HepG2 (cell line): ENCODE measurements around the gene ANGPTL2. TPM values are rescaled to one million over a fixed set of nuclear protein-coding genes. Genes with fewer than 3 reads are reported as not detected.

Experiments
- ARID3A ChIP-seq: IDR thresholded peaks from 2 replicates; pipeline ENCODE4 v1.6.1; 2012; ENCODE audit warnings: low read depth, low read length, improper control_type of control experiment
- ERF ChIP-seq: IDR thresholded peaks from 2 replicates; pipeline ENCODE4 v1.6.1; 2018; ENCODE audit warnings: missing biosample characterization, missing genetic modification reagents
- EZH2 ChIP-seq: conservative IDR thresholded peaks from 2 replicates; pipeline ENCODE4 v1.6.1; 2012; ENCODE audit warnings: mild to moderate bottlenecking, low read depth, low read length, moderate library complexity
- ISX ChIP-seq: sonication (generic); formaldehyde crosslinking; conservative IDR thresholded peaks from 2 replicates; pipeline ENCODE4 v1.5.0; 2020; ENCODE audit warnings: missing genetic modification reagents
- KAT8 ChIP-seq: IDR thresholded peaks from 2 replicates; pipeline ENCODE4 v1.6.1; 2016; ENCODE audit warnings: missing genetic modification reagents, missing compliant biosample characterization
- MIER2 ChIP-seq: IDR thresholded peaks from 2 replicates; pipeline ENCODE4 v1.6.1; 2016; ENCODE audit warnings: missing biosample characterization, missing genetic modification reagents
- MTF1 ChIP-seq: sonication (generic); formaldehyde crosslinking; IDR thresholded peaks from 2 replicates; pipeline ENCODE4 v1.5.0; 2020; ENCODE audit warnings: missing genetic modification reagents
- RAD51 ChIP-seq: fragments of 450-650 bp; IDR thresholded peaks from 2 replicates; pipeline ENCODE4 v1.6.1; 2016; ENCODE audit warnings: borderline replicate concordance
- SIX1 ChIP-seq: sonication (generic); formaldehyde crosslinking; IDR thresholded peaks from 2 replicates; pipeline ENCODE4 v1.4.0; 2020; ENCODE audit warnings: missing genetic modification reagents, borderline replicate concordance
- SMARCE1 ChIP-seq: fragments of 450-650 bp; IDR thresholded peaks from 2 replicates; pipeline ENCODE4 v1.6.1; 2017; ENCODE audit warnings: borderline replicate concordance
- XRCC5 ChIP-seq: fragments of 200-400 bp; formaldehyde crosslinking; optimal IDR thresholded peaks from 2 replicates; pipeline ENCODE3; 2017; ENCODE audit warnings: mild to moderate bottlenecking, low read length
- ZNF205 ChIP-seq: IDR thresholded peaks from 2 replicates; pipeline ENCODE4 v1.6.1; 2018; ENCODE audit warnings: missing biosample characterization, missing genetic modification reagents
- ZNF263 ChIP-seq: sonication (generic); formaldehyde crosslinking; IDR thresholded peaks from 2 replicates; pipeline ENCODE4 v1.4.0; 2020; ENCODE audit warnings: missing genetic modification reagents
- ZNF33A ChIP-seq: sonication (generic); formaldehyde crosslinking; IDR thresholded peaks from 2 replicates; pipeline ENCODE4 v1.5.1; 2020; ENCODE audit warnings: missing genetic modification reagents, mild to moderate bottlenecking, moderate library complexity, borderline replicate concordance
- ZNF543 ChIP-seq: sonication (generic); formaldehyde crosslinking; IDR thresholded peaks from 2 replicates; pipeline ENCODE4 v1.4.0; 2020; ENCODE audit warnings: mild to moderate bottlenecking, missing genetic modification reagents
- ZNF660 ChIP-seq: sonication (generic); formaldehyde crosslinking; IDR thresholded peaks from 2 replicates; pipeline ENCODE4 v1.5.1; 2020; ENCODE audit warnings: mild to moderate bottlenecking, low read depth, missing genetic modification reagents, borderline replicate concordance
- ZSCAN21 ChIP-seq: sonication (generic); formaldehyde crosslinking; IDR thresholded peaks from 2 replicates; pipeline ENCODE4 v1.8.0; 2022; ENCODE audit warnings: mild to moderate bottlenecking, missing genetic modification reagents, moderate library complexity, borderline replicate concordance
- polyA plus RNA-seq, 8 experiments: library from polyadenylated mRNA; depleted of rRNA in 3 of 8; stranded (reverse) in 7 of 8; unstranded in 1 of 8; fragments of >200 nt; fragmentation: Illumina TruSeq in 4 of 8; extraction: Trizol in 4 of 8; gene quantifications; 2 replicates each; pipeline versions ENCODE4 v1.2.1 to v1.2.3, GENCODE V29; 2011 to 2016; ENCODE audit warnings: low read depth in 4 of 8, missing spikeins in 1 of 8, mixed read lengths in 1 of 8; ENCODE audit not compliant: insufficient read depth in 1 of 8
- total RNA-seq, 5 experiments: library from RNA; depleted of rRNA; stranded (reverse); fragments of >200 nt; fragmentation: Illumina TruSeq; extraction: Trizol; gene quantifications; 2 replicates each; pipeline ENCODE4 v1.2.3, GENCODE V29; 2016; ENCODE audit warnings: low read depth in 1 of 5
- TF ChIP-seq, protein P1 (sequence below): sonication (generic); formaldehyde crosslinking; IDR thresholded peaks from 2 replicates; pipeline ENCODE4 v1.4.0; 2020; ENCODE audit warnings: missing genetic modification reagents, borderline replicate concordance
- TF ChIP-seq, protein P2 (sequence below): IDR thresholded peaks from 2 replicates; pipeline ENCODE4 v1.6.1; 2018; ENCODE audit warnings: missing genetic modification reagents, mild to moderate bottlenecking, missing compliant biosample characterization
- TF ChIP-seq, protein P3 (sequence below): sonication (generic); formaldehyde crosslinking; IDR thresholded peaks from 2 replicates; pipeline ENCODE4 v1.8.1; 2023; ENCODE audit warnings: mild to moderate bottlenecking, missing genetic modification reagents
- TF ChIP-seq, protein P4 (sequence below): sonication (generic); formaldehyde crosslinking; IDR thresholded peaks from 2 replicates; pipeline ENCODE4 v1.4.0; 2020; ENCODE audit warnings: mild to moderate bottlenecking, missing genetic modification reagents
- TF ChIP-seq, protein P5 (sequence below): sonication (generic); formaldehyde crosslinking; IDR thresholded peaks from 2 replicates; pipeline ENCODE4 v1.5.1; 2020; ENCODE audit warnings: mild to moderate bottlenecking, missing genetic modification reagents, borderline replicate concordance

ANGPTL2 gene
- total and polyA plus RNA-seq, 2 of the 13 experiments (the other 11 are each of a cell fraction or from before 2014, with no cell fraction given) = 0.91 to 21.0 TPM

DNA sequence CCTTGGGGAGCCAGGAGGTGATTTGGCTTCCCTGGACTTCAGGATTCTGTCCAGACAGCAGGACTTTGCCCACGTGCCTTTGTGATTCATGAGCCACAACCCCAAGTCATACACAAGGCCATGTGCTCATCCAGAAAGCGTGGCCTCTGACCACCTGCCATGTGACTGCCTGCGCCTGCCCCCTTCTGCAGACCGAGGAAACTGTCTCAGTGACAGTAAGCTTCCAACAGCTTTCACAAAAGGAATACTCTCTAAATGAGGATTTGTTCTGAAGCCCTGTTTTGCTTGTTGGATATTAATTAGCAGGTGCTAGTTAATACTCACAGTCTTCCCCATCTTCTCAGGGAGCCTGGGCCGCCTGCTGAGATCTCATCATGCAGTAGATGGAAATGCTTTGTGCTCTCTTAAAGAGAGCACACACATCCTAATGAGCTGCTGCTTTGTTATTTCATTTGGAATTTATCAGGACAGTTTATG, 36.9 kb upstream of the ANGPTL2 start (continued):
- TF ChIP-seq ARID3A (no peak), EZH2 (no peak), MIER2 (CRISPR knock-in tag) (peak; percentile 70; the same call in 1 of the 2 replicates), ISX (CRISPR knock-in tag) (peak; percentile 92; the same call in 1 of the 2 replicates), ZNF543 (CRISPR knock-in tag) (peak; percentile 92), SIX1 (peak; percentile 43; the same call in 1 of the 2 replicates), KAT8 (peak; percentile 87), MTF1 (CRISPR knock-in tag) (no peak), ZNF33A (CRISPR knock-in tag) (no peak), ERF (CRISPR knock-in tag) (peak; percentile 100), ZNF263 (CRISPR knock-in tag) (peak; percentile 85), ZNF660 (peak; percentile 96; the same call in 1 of the 2 replicates), RAD51 (peak; percentile 61; the same call in 1 of the 2 replicates), ZSCAN21 (CRISPR knock-in tag) (peak; percentile 98), XRCC5 (peak; percentile 24), SMARCE1 (no peak), ZNF205 (CRISPR knock-in tag) (peak; percentile 90)
- TF ChIP-seq, protein P1, sequence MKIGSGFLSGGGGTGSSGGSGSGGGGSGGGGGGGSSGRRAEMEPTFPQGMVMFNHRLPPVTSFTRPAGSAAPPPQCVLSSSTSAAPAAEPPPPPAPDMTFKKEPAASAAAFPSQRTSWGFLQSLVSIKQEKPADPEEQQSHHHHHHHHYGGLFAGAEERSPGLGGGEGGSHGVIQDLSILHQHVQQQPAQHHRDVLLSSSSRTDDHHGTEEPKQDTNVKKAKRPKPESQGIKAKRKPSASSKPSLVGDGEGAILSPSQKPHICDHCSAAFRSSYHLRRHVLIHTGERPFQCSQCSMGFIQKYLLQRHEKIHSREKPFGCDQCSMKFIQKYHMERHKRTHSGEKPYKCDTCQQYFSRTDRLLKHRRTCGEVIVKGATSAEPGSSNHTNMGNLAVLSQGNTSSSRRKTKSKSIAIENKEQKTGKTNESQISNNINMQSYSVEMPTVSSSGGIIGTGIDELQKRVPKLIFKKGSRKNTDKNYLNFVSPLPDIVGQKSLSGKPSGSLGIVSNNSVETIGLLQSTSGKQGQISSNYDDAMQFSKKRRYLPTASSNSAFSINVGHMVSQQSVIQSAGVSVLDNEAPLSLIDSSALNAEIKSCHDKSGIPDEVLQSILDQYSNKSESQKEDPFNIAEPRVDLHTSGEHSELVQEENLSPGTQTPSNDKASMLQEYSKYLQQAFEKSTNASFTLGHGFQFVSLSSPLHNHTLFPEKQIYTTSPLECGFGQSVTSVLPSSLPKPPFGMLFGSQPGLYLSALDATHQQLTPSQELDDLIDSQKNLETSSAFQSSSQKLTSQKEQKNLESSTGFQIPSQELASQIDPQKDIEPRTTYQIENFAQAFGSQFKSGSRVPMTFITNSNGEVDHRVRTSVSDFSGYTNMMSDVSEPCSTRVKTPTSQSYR = peak; percentile 71; the same call in 1 of the 2 replicates
- TF ChIP-seq, protein P2, sequence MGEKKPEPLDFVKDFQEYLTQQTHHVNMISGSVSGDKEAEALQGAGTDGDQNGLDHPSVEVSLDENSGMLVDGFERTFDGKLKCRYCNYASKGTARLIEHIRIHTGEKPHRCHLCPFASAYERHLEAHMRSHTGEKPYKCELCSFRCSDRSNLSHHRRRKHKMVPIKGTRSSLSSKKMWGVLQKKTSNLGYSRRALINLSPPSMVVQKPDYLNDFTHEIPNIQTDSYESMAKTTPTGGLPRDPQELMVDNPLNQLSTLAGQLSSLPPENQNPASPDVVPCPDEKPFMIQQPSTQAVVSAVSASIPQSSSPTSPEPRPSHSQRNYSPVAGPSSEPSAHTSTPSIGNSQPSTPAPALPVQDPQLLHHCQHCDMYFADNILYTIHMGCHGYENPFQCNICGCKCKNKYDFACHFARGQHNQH = peak; percentile 99
- TF ChIP-seq, protein P3, sequence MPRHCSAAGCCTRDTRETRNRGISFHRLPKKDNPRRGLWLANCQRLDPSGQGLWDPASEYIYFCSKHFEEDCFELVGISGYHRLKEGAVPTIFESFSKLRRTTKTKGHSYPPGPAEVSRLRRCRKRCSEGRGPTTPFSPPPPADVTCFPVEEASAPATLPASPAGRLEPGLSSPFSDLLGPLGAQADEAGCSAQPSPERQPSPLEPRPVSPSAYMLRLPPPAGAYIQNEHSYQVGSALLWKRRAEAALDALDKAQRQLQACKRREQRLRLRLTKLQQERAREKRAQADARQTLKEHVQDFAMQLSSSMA = peak; percentile 95; the same call in 1 of the 2 replicates
- TF ChIP-seq, protein P4, sequence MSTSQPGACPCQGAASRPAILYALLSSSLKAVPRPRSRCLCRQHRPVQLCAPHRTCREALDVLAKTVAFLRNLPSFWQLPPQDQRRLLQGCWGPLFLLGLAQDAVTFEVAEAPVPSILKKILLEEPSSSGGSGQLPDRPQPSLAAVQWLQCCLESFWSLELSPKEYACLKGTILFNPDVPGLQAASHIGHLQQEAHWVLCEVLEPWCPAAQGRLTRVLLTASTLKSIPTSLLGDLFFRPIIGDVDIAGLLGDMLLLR (CRISPR knock-in tag) = peak; percentile 98
- TF ChIP-seq, protein P5, sequence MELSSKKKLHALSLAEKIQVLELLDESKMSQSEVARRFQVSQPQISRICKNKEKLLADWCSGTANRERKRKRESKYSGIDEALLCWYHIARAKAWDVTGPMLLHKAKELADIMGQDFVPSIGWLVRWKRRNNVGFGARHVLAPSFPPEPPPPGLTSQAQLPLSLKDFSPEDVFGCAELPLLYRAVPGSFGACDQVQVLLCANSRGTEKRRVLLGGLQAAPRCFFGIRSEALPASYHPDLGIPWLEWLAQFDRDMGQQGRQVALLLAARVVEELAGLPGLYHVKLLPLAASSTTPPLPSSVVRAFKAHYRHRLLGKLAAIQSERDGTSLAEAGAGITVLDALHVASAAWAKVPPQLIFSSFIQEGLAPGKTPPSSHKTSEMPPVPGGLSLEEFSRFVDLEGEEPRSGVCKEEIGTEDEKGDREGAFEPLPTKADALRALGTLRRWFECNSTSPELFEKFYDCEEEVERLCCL (CRISPR knock-in tag) = peak; percentile 94
